Sigmoid colon (tissue), 3 donors: ENCODE data around the gene ARF6.

Experiments
- CTCF ChIP-seq, 4 experiments: fragments of 450-650 bp in 3 of 4; fragments of 200-600 bp in 1 of 4; IDR thresholded peaks; one replicate each; pipeline ENCODE4 v1.5.1; 2016 to 2019; ENCODE audit warnings: antibody characterized with exemption in 4 of 4, mild to moderate bottlenecking in 3 of 4, moderate library complexity in 2 of 4
- POLR2A ChIP-seq, 2 donors: fragments of 450-650 bp; IDR thresholded peaks; one replicate each; pipeline ENCODE4 v1.6.1; 2016; ENCODE audit warnings: antibody characterized with exemption in 2 of 2, mild to moderate bottlenecking in 2 of 2, moderate library complexity in 2 of 2

GRCh38 chr14:49895480-49895879, 2.6 kb downstream of the ARF6 start:
- TF ChIP-seq CTCF (IDR thresholded peaks at IDR 0.05) (no peak), POLR2A (IDR thresholded peaks at IDR 0.05) (no peak)
